ENCODE data around the gene TEX2.

DNA sequence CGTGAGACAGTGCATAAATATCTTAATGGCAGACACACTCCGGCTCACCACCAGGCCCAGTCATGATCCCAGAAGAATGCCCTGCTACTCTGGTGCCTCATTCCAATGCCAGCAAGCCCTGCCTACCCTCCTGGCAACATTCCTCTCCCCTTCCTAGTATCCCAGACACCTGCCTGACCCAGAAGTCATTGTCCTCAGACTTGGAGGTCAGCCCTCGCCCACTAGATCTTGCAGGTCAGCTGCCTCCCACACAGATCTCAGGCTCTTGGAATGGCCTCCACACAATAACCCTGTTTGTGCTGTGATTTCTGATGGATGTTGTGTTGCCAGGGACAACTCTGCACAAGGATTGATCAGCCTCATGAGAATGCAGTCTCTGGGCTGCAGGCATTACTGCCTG lies 1.8 kb upstream of the TEX2 start:
- no peak for TF ChIP-seq EZH2 (IDR thresholded peaks at IDR 0.05; ENCODE audit: insufficient read depth, poor library complexity, severe bottlenecking)
- no peak for TF ChIP-seq EZH2phosphoT487 (IDR thresholded peaks at IDR 0.05; ENCODE audit: insufficient read depth, low read depth)

All from GM23248 (cell line).